H9 (cell line): ENCODE measurements around the gene FNDC8. TPM values are rescaled to one million over a fixed set of nuclear protein-coding genes. Genes with fewer than 3 reads are reported as not detected.

Experiments used
- DNase-seq: peaks from one replicate; pipeline ENCODE4 v3.0.0-alpha.2; 2017
- H2AFZ ChIP-seq: one replicate; pipeline ENCODE4 v1.6.1; 2013; ENCODE audit warnings: mild to moderate bottlenecking, low read length, control low read depth, moderate library complexity
- H2AK5ac ChIP-seq: 2 replicates; pipeline ENCODE4 v1.6.1; 2013; ENCODE audit warnings: low read length, control low read depth, mixed read lengths; ENCODE audit not compliant: insufficient read length
- H2BK120ac ChIP-seq: one replicate; pipeline ENCODE4 v1.6.1; 2013; ENCODE audit warnings: low read depth, mild to moderate bottlenecking, low read length, control low read depth, inconsistent platforms; ENCODE audit not compliant: poor library complexity, severe bottlenecking
- H2BK12ac ChIP-seq: 2 replicates; pipeline ENCODE4 v1.6.1; 2013; ENCODE audit warnings: low read length, control low read depth, mixed read lengths, low read depth; ENCODE audit not compliant: insufficient read length
- H2BK15ac ChIP-seq: 2 replicates; pipeline ENCODE4 v1.6.1; 2013; ENCODE audit warnings: low read depth, low read length, control low read depth
- H2BK20ac ChIP-seq: one replicate; pipeline ENCODE4 v1.6.1; 2013; ENCODE audit warnings: low read depth, mild to moderate bottlenecking, low read length, control low read depth, inconsistent platforms; ENCODE audit not compliant: poor library complexity, severe bottlenecking
- H2BK5ac ChIP-seq: 2 replicates; pipeline ENCODE4 v1.6.1; 2013; ENCODE audit warnings: low read length, control low read depth, mixed read lengths; ENCODE audit not compliant: insufficient read length
- H3K14ac ChIP-seq: 2 replicates; pipeline ENCODE4 v1.6.1; 2013; ENCODE audit warnings: low read length, control low read depth; ENCODE audit not compliant: insufficient read depth
- H3K18ac ChIP-seq: 2 replicates; pipeline ENCODE4 v1.6.1; 2013; ENCODE audit warnings: low read depth, mild to moderate bottlenecking, mixed read lengths, low read length, control low read depth; ENCODE audit not compliant: insufficient read length
- H3K23ac ChIP-seq: 2 replicates; pipeline ENCODE4 v1.6.1; 2013; ENCODE audit warnings: low read length, control low read depth, mixed read lengths, low read depth; ENCODE audit not compliant: insufficient read length
- H3K23me2 ChIP-seq: 2 replicates; pipeline ENCODE4 v1.6.1; 2013; ENCODE audit warnings: low read depth, mild to moderate bottlenecking, mixed read lengths, low read length, control low read depth; ENCODE audit not compliant: insufficient read length, poor library complexity, severe bottlenecking
- H3K27ac ChIP-seq: 2 replicates; pipeline ENCODE4 v1.5.1; 2013; ENCODE audit warnings: low read length, control low read depth, mixed read lengths, low read depth; ENCODE audit not compliant: insufficient read length
- H3K27me3 ChIP-seq: 2 replicates; pipeline ENCODE4 v1.6.1; 2013; ENCODE audit warnings: low read length, control low read depth, inconsistent platforms; ENCODE audit not compliant: insufficient read depth
- H3K4ac ChIP-seq: 2 replicates; pipeline ENCODE4 v1.6.1; 2013; ENCODE audit warnings: low read depth, mild to moderate bottlenecking, control low read depth, inconsistent platforms, low read length, moderate library complexity
- H3K4me1 ChIP-seq: 2 replicates; pipeline ENCODE4 v1.6.1; 2013; ENCODE audit warnings: low read length, control low read depth, inconsistent platforms; ENCODE audit not compliant: insufficient read depth
- H3K4me2 ChIP-seq: 2 replicates; pipeline ENCODE4 v1.6.1; 2013; ENCODE audit warnings: low read length, control low read depth, mixed read lengths; ENCODE audit not compliant: insufficient read length, insufficient read depth
- H3K56ac ChIP-seq: 2 replicates; pipeline ENCODE4 v1.6.1; 2013; ENCODE audit warnings: low read depth, mild to moderate bottlenecking, mixed read lengths, low read length, control low read depth; ENCODE audit not compliant: insufficient read length
- H3K79me1 ChIP-seq: 2 replicates; pipeline ENCODE4 v1.6.1; 2013; ENCODE audit warnings: low read depth, mild to moderate bottlenecking, moderate library complexity, low read length, control low read depth, inconsistent platforms; ENCODE audit not compliant: insufficient read depth, poor library complexity, severe bottlenecking
- H3K79me2 ChIP-seq: 2 replicates; pipeline ENCODE4 v1.6.1; 2013; ENCODE audit warnings: low read length, control low read depth, inconsistent platforms; ENCODE audit not compliant: insufficient read depth
- H3K9ac ChIP-seq: 2 replicates; pipeline ENCODE4 v1.6.1; 2013; ENCODE audit warnings: low read length, control low read depth, mixed read lengths; ENCODE audit not compliant: insufficient read length; ENCODE audit errors: extremely low read depth
- H3K9me3 ChIP-seq: one replicate; pipeline ENCODE4 v1.6.1; 2013; ENCODE audit warnings: low read depth, low read length, inconsistent platforms; ENCODE audit not compliant: control insufficient read depth
- H3T11ph ChIP-seq: one replicate; pipeline ENCODE4 v1.6.1; 2013; ENCODE audit warnings: mild to moderate bottlenecking, low read length, control low read depth, inconsistent platforms
- H4K20me1 ChIP-seq: one replicate; pipeline ENCODE4 v1.6.1; 2013; ENCODE audit not compliant: control insufficient read depth, insufficient read length, insufficient read depth
- H4K5ac ChIP-seq: 2 replicates; pipeline ENCODE4 v1.6.1; 2013; ENCODE audit warnings: low read depth, mild to moderate bottlenecking, mixed read lengths, low read length, control low read depth; ENCODE audit not compliant: insufficient read length
- H4K8ac ChIP-seq: replicated peaks from 2 replicates; pipeline ENCODE4 v1.6.1; 2013; ENCODE audit warnings: low read length, control low read depth, mixed read lengths, low read depth; ENCODE audit not compliant: insufficient read length
- H4K91ac ChIP-seq: 2 replicates; pipeline ENCODE4 v1.6.1; 2013; ENCODE audit warnings: low read depth, mild to moderate bottlenecking, moderate library complexity, mixed read lengths, low read length, control low read depth; ENCODE audit not compliant: insufficient read length
- H3K27ac Mint-ChIP-seq, 3 experiments: 2 replicates in 2 of 3; 3 replicates in 1 of 3; pipeline ENCODE4 v1.8.0; 2020 to 2021; ENCODE audit warnings: mixed read lengths in 3 of 3, mild to moderate bottlenecking in 1 of 3, moderate library complexity in 1 of 3
- H3K27me3 Mint-ChIP-seq: 2 replicates; pipeline ENCODE4 v1.8.0; 2021; ENCODE audit warnings: low read depth, mild to moderate bottlenecking, moderate library complexity, mixed read lengths
- H3K36me3 Mint-ChIP-seq, 3 experiments: 2 replicates in 2 of 3; 3 replicates in 1 of 3; pipeline ENCODE4 v1.8.0; 2020 to 2021; ENCODE audit warnings: low read depth in 3 of 3, mixed read lengths in 3 of 3; ENCODE audit not compliant: insufficient read depth in 1 of 3
- H3K4me1 Mint-ChIP-seq, 2 experiments: 2 replicates each; pipeline ENCODE4 v1.8.0; 2020; ENCODE audit warnings: mixed read lengths in 2 of 2
- H3K4me3 Mint-ChIP-seq, 2 experiments: 2 replicates in 1 of 2; 3 replicates in 1 of 2; pipeline ENCODE4 v1.8.0; 2020 to 2021; ENCODE audit warnings: mild to moderate bottlenecking in 2 of 2, mixed read lengths in 2 of 2, moderate library complexity in 1 of 2
- H3K9me3 Mint-ChIP-seq, 2 experiments: 2 replicates in 1 of 2; 3 replicates in 1 of 2; pipeline ENCODE4 v1.8.0; 2020; ENCODE audit warnings: mild to moderate bottlenecking in 2 of 2, mixed read lengths in 2 of 2, moderate library complexity in 1 of 2
- WGBS: extraction: QIAGEN DNeasy Blood & Tissue Kit; methylation state at CpG from one replicate; pipeline ENCODE4 v1.1.7; 2013; ENCODE audit warnings: missing lambda C conversion rate, low lambda C conversion rate, mixed read lengths; ENCODE audit not compliant: insufficient read length; ENCODE audit errors: extremely low coverage; 5-methylcytosine and 5-hydroxymethylcytosine counted together
- total RNA-seq: library from RNA; stranded (reverse); gene quantifications from 2 replicates; pipeline ENCODE4 v1.2.1, GENCODE V29; 2021
- TF ChIP-seq, protein P1 (sequence below): fragments of 200-600 bp; sonication (generic); conservative IDR thresholded peaks from 3 replicates; pipeline ENCODE4 v1.8.0; 2021; ENCODE audit warnings: antibody characterized with exemption, mild to moderate bottlenecking

The FNDC8 gene
- total RNA-seq, 1 experiment from 2014 or later = not detected

DNA sequence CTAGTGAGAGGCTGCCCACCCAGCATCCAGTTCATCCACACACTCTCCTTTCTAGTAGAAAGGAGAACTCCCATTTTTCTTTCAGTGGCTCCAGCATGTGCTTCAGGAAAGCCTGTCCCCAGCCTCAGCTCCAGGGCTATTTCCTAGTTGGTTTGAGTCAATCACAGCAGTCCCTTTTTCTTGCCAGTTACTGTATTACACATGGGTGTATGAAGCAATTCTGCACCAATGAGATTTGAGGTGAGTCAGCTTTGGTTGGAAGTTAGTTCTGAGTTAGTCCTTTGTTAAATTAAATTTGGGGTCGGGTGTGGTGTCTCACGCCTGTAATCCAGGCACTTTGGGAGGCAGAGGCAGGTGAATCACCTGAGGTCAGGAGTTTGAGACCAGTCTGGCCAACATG lies 26.5 kb upstream of the FNDC8 start:
- H3K9ac ChIP-seq = no peak overlapping the region
- no peak overlapping the region for H2BK20ac ChIP-seq
- H3K18ac ChIP-seq = no peak overlapping the region
- no peak overlapping the region for H3K27ac ChIP-seq
- Mint-ChIP-seq H3K4me1 (peaks cover under 1 to 3% of the 10 kb centered on the region in 2 experiments; a peak in 1 of 4 replicates), H3K9me3 (no peaks in the 10 kb centered on the region), H3K27ac (peak overlapping the region in 1 of 3 experiments; percentile 52; a peak in 2 of 7 replicates), H3K27me3 (no peaks in the 10 kb centered on the region), H3K4me3 (no peak overlapping the region), H3K36me3 (peaks cover 2 to 5% (median 4%) of the 10 kb centered on the region in 3 experiments; a peak in 2 of 7 replicates)
- no peak overlapping the region for H3K14ac ChIP-seq
- no peak overlapping the region for H3K56ac ChIP-seq
- no peak overlapping the region for H3K23ac ChIP-seq
- H2BK12ac ChIP-seq = no peak overlapping the region
- no peak overlapping the region for H3K4ac ChIP-seq
- H3K4me1 ChIP-seq = no peaks in the 10 kb centered on the region; the same call in 1 of the 2 replicates
- H2BK120ac ChIP-seq = no peak overlapping the region
- no peak overlapping the region for H3K4me2 ChIP-seq
- no peak overlapping the region for H3T11ph ChIP-seq
- no peak for DNase-seq
- H4K20me1 ChIP-seq = no peaks in the 10 kb centered on the region
- no peaks in the 10 kb centered on the region for H3K9me3 ChIP-seq
- H2AK5ac ChIP-seq = no peak overlapping the region
- no peak overlapping the region for H4K5ac ChIP-seq
- no peaks in the 10 kb centered on the region for H3K27me3 ChIP-seq
- H3K79me1 ChIP-seq = no peaks in the 10 kb centered on the region
- H2AFZ ChIP-seq = no peak overlapping the region
- no peak overlapping the region for H2BK15ac ChIP-seq
- no peak overlapping the region for H4K8ac ChIP-seq
- no peaks in the 10 kb centered on the region for H3K79me2 ChIP-seq
- no peak overlapping the region for H4K91ac ChIP-seq
- WGBS = no CpG with 5 or more reads among the region's 2 CpGs
- H2BK5ac ChIP-seq = no peak overlapping the region
- no peaks in the 10 kb centered on the region for H3K23me2 ChIP-seq
- TF ChIP-seq, protein P1, sequence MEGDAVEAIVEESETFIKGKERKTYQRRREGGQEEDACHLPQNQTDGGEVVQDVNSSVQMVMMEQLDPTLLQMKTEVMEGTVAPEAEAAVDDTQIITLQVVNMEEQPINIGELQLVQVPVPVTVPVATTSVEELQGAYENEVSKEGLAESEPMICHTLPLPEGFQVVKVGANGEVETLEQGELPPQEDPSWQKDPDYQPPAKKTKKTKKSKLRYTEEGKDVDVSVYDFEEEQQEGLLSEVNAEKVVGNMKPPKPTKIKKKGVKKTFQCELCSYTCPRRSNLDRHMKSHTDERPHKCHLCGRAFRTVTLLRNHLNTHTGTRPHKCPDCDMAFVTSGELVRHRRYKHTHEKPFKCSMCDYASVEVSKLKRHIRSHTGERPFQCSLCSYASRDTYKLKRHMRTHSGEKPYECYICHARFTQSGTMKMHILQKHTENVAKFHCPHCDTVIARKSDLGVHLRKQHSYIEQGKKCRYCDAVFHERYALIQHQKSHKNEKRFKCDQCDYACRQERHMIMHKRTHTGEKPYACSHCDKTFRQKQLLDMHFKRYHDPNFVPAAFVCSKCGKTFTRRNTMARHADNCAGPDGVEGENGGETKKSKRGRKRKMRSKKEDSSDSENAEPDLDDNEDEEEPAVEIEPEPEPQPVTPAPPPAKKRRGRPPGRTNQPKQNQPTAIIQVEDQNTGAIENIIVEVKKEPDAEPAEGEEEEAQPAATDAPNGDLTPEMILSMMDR = no peak
